Esophagus muscularis mucosa (tissue), 3 donors: ENCODE data around the gene PON1.

Experiments
- CTCF ChIP-seq, 3 experiments: fragments of 200-600 bp in 2 of 3; fragments of 450-650 bp in 1 of 3; sonication (generic) in 2 of 3; IDR thresholded peaks; one replicate each; pipeline ENCODE4 v1.5.1; 2017 to 2019; ENCODE audit warnings: antibody characterized with exemption in 3 of 3, mild to moderate bottlenecking in 2 of 3, moderate library complexity in 1 of 3
- POLR2A ChIP-seq: fragments of 450-650 bp; IDR thresholded peaks from one replicate; pipeline ENCODE4 v1.6.1; 2017; ENCODE audit warnings: antibody characterized with exemption, moderate library complexity, mild to moderate bottlenecking, low read depth

GRCh38 chr7:95330204-95330960, 6.0 kb upstream of the PON1 start:
- TF ChIP-seq POLR2A (no peak), CTCF (IDR thresholded peaks at IDR 0.05) (no peak)
